HG03432 (cell line): ENCODE data around the gene SLC30A2.

ENCODE experiments used
- ATAC-seq: cut with Tn5 transposase; IDR thresholded peaks from one replicate; pipeline ENCODE4 v1.9.1; 2021; ENCODE audit warnings: mild to moderate bottlenecking, moderate library complexity; ENCODE audit not compliant: unreplicated experiment

Gene SLC30A2

GRCh38 chr1:25999041-25999800 lies 46.7 kb downstream of the SLC30A2 start:
- no peak for ATAC-seq

DNA sequence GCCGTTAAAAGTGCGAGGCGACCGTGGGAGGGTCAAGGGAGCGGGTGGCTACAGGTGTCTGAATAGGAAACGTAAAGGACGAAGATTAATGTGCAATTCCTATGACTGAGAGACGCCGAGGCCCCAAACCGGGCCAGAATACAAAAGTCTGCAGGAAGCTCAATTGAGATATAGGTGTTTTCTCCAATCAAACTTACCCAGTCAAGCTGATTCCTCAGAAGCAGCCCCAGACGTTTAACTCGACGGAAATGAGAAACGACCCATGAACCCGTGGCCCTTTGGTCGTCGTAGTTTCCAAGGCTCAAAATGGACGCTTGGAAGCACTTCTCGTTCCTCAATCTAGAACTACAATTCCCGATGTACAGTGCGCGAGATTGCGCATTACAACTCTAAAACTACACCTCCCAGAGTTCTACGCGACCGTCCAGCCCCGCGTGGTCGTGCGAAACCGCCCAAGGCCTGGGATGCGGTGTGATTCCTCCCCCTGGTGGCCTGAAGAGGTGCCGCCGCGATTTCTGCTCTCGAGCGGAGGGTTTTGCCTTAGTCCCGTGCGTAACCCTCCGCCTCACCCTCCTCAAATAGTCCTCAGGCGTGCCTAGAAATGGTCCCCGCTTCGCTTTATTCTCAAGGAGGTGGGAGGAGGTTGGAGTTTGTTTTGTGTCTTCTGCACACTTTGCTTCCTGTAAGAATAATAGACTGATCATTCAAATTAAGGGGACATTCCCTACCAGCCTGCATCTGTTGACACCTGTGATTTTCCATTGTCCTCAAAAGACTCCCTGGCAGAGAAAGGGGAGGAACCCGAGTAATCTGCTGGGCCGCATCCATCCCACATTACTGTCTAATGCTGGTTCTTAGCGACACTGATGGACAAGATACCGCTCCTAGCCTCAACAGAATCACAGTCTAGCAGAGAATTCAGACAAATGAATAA lies 47.8 kb downstream of the SLC30A2 start, which contains the start of gene PAFAH2:
PAFAH2 (minus strand) TSS at position 236 of the 934 bp plus-strand sequence. CDS start 7,247 bp downstream, outside the sequence.
- peak; percentile 94 for ATAC-seq

- ATAC-seq, result no peak
These were observed 48.7 kb downstream of the SLC30A2 start for GRCh38 chr1:25996966-25997827.

- ATAC-seq, result no peak
These were observed 51.3 kb downstream of the SLC30A2 start for GRCh38 chr1:25994402-25995150.

DNA sequence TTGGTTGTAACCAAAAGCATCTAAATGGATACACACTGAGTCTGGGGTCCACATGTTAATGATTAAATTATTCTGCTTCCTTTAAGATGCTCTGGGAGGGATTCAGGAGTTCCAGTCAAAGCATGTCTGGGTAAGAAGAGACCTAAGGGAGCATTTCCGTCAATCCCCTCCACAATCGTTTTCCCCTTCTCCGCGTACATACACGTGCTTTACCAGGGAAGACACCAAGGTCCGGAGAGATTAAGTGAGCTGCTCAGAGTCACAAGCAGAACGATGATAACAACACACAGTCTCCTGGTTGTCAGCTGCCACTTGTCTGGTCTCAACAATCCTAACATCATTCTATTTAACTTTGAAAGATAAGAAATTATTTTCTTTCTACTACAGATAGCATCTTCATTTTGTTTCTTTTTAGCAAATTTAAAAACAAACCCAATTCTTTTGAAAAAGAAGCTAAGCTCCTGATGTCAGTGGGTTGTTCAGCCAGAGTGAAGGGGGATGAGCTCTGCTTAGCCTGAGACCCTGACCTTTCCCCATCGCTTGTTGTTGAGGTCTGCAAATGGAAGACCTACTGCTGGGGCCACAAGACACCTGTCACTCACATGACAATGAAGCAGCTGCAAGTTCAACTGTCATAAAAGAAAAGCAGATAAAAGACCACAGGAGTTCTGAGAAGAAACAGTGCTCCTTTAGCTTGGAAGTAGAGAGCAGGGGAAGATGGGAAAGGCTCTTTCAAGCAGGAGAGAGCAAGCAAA lies 52.5 kb downstream of the SLC30A2 start:
- no peak for ATAC-seq

- no peak for ATAC-seq
These were observed 53.2 kb downstream of the SLC30A2 start for GRCh38 chr1:25992689-25993171.

GRCh38 chr1:25991937-25992688 lies 53.8 kb downstream of the SLC30A2 start:
- ATAC-seq, result no peak

- ATAC-seq, result no peak
These were observed 55.1 kb downstream of the SLC30A2 start for GRCh38 chr1:25990702-25991395.

DNA sequence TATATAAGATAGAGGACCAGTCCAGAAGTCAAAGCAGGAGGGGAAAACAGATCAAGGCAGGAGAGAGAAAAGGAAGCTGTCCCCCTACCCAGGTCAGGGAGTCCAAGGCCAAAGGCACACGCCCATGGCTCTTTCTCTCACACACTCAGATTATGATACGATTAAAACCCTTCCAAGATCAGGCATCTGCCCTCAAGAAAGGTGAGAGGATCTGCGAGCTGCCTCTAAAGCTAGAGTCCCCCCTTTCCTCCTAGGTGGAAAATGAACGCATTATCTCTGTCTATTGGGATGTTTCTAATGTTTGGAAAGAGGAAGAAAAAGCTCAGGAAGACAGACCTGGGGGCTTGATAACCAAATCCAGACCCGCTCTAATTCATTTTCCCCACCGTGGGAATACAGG lies 55.7 kb downstream of the SLC30A2 start:
- ATAC-seq, result no peak

GRCh38 chr1:25989440-25990234 lies 56.3 kb downstream of the SLC30A2 start:
- no peak for ATAC-seq

DNA sequence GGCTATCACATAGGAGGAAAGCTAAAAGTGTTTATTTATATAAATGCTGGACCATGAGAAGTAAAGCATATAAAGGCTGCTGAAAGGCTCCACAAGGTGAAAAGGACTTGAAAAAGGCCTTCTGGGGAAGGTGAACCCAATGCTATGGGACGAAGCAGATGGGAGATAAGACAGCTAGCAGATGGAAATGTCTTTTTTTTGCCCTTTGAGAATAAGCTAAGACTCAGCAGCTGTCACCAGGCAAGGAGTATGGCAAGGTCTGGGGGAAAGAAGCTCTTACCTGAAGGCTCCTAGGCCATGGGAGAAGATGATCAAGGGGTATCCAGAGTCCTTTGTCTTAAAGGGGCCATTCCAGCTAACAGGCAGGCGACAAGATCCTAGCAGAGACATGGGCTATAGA lies 58.0 kb downstream of the SLC30A2 start:
- no peak for ATAC-seq
